ENCODE results near the gene LINS1.
"Not testable (repeated sequence)": the region's sequence is repeated elsewhere in the genome, so short reads cannot be mapped to it uniquely, and the experiment has no call there.

Gene LINS1

DNA sequence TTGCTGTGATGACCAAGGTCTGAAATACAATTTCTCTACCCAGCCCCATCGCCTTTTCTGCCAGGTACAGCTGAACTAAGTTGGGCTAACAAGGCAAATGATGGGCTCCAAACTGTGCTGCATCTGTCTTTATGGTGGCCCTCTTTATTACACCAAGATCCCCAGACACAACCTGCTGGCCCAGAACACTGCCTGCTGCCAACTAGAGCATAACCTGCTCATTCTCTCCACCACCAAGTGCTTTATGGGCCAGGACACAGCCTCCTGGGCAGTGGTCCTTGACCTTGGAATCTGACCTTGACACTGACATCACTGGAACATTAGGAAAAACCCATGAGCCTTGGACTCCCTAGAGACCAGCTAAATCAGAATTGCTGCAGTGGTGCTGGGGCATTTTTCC lies 3.3 kb downstream of the LINS1 start:
- no peak for FAIRE-seq

DNA sequence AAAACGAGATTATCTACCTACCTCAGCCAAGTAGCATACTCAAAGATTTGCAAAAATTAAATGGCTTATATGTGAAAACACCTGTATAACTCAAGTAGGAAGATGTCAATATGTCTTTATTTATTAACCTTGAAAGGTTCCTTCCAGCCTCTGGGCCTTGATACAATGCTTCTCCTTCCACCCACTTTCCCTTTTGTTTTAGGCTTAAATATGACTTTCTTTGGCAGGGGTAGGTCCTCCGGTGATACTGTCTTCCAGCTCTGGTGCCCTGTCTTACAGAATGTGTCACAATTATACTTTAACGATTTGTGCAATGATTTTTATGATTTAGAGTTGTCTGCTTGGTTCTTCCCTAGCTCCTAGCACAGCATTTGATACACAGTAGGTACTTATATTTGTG lies 4.1 kb downstream of the LINS1 start:
- FAIRE-seq: no peak

DNA sequence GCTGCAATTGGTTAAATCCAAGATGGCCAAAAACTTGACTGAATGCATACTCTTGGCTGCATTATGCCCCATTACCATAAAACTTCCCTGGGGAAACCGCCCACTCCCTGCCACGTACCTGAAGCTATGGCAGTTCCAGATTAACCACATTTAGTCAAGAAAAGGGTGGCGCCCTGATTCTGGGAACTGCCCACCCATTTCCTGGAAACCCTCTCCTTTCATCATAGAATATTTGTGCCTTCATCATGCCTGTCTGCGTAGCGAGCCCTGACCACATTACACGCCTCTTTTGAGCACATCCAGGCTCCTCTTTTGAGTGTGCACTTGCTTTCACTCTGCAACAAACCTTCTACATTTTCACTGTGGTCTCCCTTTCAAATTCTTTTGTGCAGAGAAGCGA lies 5.2 kb downstream of the LINS1 start:
- no peak for FAIRE-seq

- FAIRE-seq: no peak
Measured at GRCh38 chr15:100595964-100596363, 6.0 kb downstream of the LINS1 start.

- no peak for FAIRE-seq
Measured at GRCh38 chr15:100593431-100593830, 8.6 kb downstream of the LINS1 start.

GRCh38 chr15:100592898-100593297 lies 9.1 kb downstream of the LINS1 start:
- FAIRE-seq: no peak

DNA sequence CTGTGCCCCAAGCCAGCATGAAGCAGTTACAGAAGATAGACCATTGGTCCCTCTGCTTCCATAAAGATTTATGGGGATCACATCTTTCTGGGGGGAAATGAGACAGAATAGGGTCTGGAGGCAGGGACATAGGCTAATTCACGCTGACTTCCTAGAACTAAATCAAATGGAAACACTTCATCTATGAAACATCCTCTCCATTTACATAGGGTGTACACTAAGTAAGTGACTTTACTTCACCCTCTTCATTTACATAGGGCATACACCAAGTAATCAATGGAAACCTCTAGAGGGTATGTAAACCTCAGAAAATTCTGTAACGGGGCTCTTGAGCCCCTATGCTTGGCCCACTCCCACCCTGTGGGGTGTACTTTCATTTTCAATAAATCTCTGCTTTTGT lies 10.1 kb downstream of the LINS1 start:
- no peak for FAIRE-seq

GRCh38 chr15:100591163-100591562 lies 10.8 kb downstream of the LINS1 start:
- not testable (repeated sequence) for FAIRE-seq

- no peak for FAIRE-seq
Measured at GRCh38 chr15:100588638-100589242, 13.2 kb downstream of the LINS1 start.

GRCh38 chr15:100580414-100580813 lies 21.6 kb downstream of the LINS1 start:
- FAIRE-seq: no peak

DNA sequence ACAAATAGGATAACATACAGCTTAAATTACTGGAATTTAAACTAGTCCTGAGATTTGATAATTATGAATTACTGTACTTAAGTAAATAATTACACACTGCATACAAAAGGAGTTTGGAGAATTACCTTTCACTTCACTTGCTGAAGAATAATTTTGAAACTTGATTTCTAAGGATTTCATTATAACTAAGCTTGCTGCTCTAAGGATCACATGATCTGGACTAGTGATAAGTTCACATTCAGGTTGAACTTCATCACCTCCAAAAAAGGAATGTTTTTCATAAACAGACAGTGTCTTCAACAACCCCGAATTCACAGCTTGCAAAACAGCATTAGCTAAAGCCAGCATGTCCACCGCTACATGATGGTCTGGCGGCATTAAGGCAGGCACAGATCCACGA lies 28.5 kb downstream of the LINS1 start:
- no peak for FAIRE-seq

- peak; percentile 65 for FAIRE-seq
Measured at GRCh38 chr15:100572362-100572983, 29.5 kb downstream of the LINS1 start.

GRCh38 chr15:100571592-100572167 lies 30.3 kb downstream of the LINS1 start:
- no peak for FAIRE-seq

DNA sequence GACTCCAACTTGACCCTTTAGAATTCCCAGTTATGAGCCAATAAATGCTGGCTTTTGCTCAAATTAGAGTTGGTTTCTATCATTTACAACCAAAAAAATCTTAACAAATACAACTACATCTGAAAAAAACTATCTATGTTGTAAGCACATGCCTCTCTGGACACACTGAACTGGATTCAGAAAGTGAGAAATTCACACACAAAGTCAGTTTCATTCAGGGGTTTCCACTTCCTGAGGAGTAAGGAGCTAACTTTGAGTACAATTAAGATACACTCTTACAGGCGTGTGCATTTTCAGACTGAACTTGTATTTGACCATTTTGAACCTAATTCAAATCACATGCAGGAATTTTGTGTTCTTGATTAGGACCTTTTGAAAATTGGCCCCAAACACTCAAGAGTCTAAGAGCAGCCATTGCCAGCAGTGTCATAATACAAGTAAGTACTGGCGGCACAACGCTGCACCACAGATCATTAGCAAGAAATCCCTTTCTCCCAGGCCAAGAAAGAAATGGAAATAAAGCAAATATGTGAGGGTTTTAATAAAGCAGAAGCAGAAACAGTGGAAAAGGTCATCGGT lies 31.2 kb downstream of the LINS1 start:
- no peak for FAIRE-seq

GRCh38 chr15:100570275-100570674 lies 31.7 kb downstream of the LINS1 start:
- no peak for FAIRE-seq

- no peak for FAIRE-seq
Measured at GRCh38 chr15:100569391-100569790, 32.6 kb downstream of the LINS1 start.

DNA sequence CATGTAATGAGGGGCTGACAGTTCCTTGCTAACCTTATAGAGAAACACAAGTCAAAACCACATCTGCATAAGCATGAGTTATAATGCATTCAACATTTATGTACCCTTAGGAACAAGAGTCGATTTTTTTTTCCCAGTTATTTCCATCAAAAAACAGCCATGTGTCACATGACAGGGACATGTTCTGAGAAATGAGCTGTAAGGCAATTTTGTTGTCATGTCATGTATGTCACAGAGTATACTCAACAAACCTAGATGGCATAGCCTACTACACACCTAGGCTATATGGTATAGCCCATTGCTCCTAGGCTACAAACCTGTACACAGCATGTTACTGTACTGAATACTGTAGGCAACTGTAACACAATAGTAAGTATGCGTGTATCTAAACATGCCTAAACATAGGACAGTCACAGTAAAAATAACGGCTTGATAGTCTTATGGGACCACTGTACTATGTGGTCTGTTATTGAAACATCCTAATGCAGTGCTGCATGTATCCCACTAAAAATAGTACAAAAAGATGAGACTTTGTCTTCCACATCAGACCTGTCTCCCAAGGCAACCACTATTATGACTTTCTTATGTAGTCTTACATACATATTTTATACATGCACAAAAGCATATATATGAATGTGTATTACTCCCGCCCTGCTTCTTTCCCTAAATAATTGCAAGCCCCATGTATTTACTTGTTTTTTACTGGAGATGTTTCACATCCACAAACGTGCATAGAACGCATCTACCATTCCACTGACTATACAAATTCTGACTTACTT lies 34.9 kb downstream of the LINS1 start:
- FAIRE-seq: no peak

DNA sequence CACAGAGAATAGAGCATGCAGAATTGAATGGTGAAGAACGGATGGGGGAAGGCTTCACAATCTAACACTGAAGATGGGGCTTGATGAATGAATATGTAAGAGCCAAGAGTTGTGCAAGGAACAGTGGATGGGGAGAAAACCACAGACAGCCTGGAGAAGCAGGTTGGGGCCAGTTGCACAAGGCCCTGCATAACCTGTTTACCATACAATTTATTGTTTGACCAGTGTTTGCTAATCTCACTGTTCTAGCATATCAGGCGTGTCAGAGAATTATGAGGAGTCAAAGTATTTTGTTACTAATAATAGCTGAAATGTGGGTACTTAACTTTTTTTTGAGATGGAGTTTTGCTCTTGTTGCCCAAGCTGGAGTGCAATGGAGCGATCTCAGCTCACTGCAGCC lies 36.4 kb downstream of the LINS1 start:
- no peak for FAIRE-seq

- no peak for FAIRE-seq
Measured at GRCh38 chr15:100560323-100560722, 41.7 kb downstream of the LINS1 start.

DNA sequence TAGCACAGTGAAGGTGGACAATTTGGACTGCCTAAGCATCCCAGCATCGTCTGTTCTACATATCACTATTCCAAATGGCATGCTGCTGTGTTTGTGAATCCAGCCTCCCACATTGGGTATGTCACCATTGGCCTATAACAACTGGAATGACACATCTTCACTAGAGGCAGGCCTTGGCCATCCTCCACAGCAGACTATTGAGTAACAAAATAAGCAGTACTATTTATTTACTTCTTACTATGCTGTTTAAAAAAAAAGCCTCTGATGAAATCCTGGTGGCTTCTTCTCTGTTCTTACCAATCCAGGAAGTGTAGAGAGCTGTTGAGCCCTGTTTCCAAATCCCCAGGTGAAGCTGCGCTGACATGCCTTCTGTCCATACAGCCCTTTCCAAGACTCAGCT lies 42.7 kb downstream of the LINS1 start:
- FAIRE-seq: no peak

DNA sequence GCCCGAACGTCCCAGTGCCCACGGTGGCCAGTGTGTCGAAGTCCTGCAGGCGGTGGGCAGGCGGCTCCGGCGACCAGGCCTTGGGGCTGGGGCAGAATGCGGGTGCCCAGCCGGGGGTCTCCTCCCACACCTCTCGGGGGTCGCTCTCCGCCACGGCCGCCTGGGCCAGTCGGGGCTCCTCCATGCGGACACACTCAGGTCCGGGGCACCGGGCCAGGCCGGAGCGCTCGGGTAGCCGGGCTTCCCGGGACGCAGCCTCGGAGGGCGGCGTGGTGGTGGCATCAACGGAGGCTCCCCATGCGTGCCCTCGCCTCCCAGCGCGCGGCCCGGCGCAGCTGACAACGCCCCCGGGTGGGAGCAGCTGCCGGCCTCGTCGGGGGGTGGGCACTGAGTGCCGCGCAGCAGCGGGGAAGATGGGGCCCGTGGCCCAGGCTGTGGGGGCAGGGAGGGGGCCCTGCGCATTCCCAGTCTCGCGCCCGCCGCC lies 43.2 kb downstream of the LINS1 start:
- FAIRE-seq: no peak

GRCh38 chr15:100553468-100553867 lies 48.5 kb downstream of the LINS1 start:
- FAIRE-seq: no peak

DNA sequence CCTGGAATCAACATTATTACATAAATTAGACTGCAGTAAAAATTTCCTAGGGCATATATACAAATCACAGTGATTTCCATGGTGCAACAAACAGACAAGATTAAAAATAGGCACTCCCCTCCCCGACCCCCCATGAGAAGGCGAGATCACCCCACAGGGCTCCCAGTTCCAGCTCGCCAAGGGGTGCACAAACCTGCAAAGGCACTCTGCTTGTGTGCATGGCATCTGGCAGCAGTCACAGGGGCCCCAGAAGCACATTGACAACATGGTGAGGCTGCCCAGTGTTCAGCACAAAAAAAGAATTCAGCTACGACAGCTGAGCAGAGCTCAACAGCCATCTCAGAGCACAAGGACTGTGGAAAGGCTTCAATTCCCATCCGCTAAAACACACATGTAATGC lies 54.0 kb downstream of the LINS1 start:
- FAIRE-seq: no peak
